HepG2 (cell line): ENCODE measurements around the gene HSPA6. TPM values are rescaled to one million over a fixed set of nuclear protein-coding genes. Genes with fewer than 3 reads are reported as not detected.

Experiments used
- ARHGAP35 ChIP-seq: sonication (generic); formaldehyde crosslinking; IDR thresholded peaks from 2 replicates; pipeline ENCODE4 v1.9.0; 2022; ENCODE audit warnings: mild to moderate bottlenecking, inconsistent platforms, moderate library complexity, missing genetic modification reagents, borderline replicate concordance
- ATF5 ChIP-seq: sonication (generic); formaldehyde crosslinking; IDR thresholded peaks from 2 replicates; pipeline ENCODE4 v1.4.0; 2020; ENCODE audit warnings: mild to moderate bottlenecking, low read depth, missing genetic modification reagents
- GABPA ChIP-seq, 2 experiments: IDR thresholded peaks; 2 replicates each; pipeline ENCODE4 v1.6.1; 2011 to 2016; ENCODE audit warnings: low read depth in 2 of 2, low read length in 1 of 2, missing biosample characterization in 1 of 2, missing genetic modification characterization in 1 of 2
- HIVEP1 ChIP-seq: sonication (generic); formaldehyde crosslinking; IDR thresholded peaks from 2 replicates; pipeline ENCODE4 v1.4.0; 2020; ENCODE audit warnings: mild to moderate bottlenecking, missing genetic modification reagents
- HMG20A ChIP-seq: IDR thresholded peaks from 2 replicates; pipeline ENCODE4 v1.6.1; 2016; ENCODE audit warnings: borderline replicate concordance
- NR2F6 ChIP-seq, 2 experiments: IDR thresholded peaks; 2 replicates each; pipeline ENCODE4 v1.6.1; 2016; ENCODE audit warnings: antibody characterized with exemption in 1 of 2, mild to moderate bottlenecking in 1 of 2
- POLR2AphosphoS5 ChIP-seq: IDR thresholded peaks from 2 replicates; pipeline ENCODE4 v1.6.1; 2012; ENCODE audit warnings: low read depth, low read length
- RERE ChIP-seq: IDR thresholded peaks from 2 replicates; pipeline ENCODE4 v1.6.1; 2016; ENCODE audit warnings: low read depth, missing genetic modification reagents, missing compliant biosample characterization
- SALL1 ChIP-seq: sonication (generic); formaldehyde crosslinking; IDR thresholded peaks from 2 replicates; pipeline ENCODE4 v1.8.0; 2022; ENCODE audit warnings: mild to moderate bottlenecking, missing genetic modification reagents
- SIX4 ChIP-seq: sonication (generic); formaldehyde crosslinking; IDR thresholded peaks from 2 replicates; pipeline ENCODE4 v1.4.0; 2020; ENCODE audit warnings: missing genetic modification reagents
- SOX5 ChIP-seq: IDR thresholded peaks from 2 replicates; pipeline ENCODE4 v1.6.1; 2016; ENCODE audit warnings: borderline replicate concordance
- ZFP90 ChIP-seq: sonication (generic); formaldehyde crosslinking; IDR thresholded peaks from 2 replicates; pipeline ENCODE4 v1.8.0; 2022; ENCODE audit warnings: missing genetic modification reagents, mild to moderate bottlenecking, inconsistent platforms, borderline replicate concordance
- ZGPAT ChIP-seq: IDR thresholded peaks from 2 replicates; pipeline ENCODE4 v1.6.1; 2016; ENCODE audit warnings: mild to moderate bottlenecking
- ZNF136 ChIP-seq: sonication (generic); formaldehyde crosslinking; IDR thresholded peaks from 2 replicates; pipeline ENCODE4 v1.8.1; 2022; ENCODE audit warnings: low read depth, mild to moderate bottlenecking, moderate library complexity, missing genetic modification reagents
- ZNF362 ChIP-seq: sonication (generic); formaldehyde crosslinking; IDR thresholded peaks from 2 replicates; pipeline ENCODE4 v1.4.0; 2020; ENCODE audit warnings: missing genetic modification reagents, mild to moderate bottlenecking, borderline replicate concordance
- ZNF496 ChIP-seq: sonication (generic); formaldehyde crosslinking; IDR thresholded peaks from 2 replicates; pipeline ENCODE4 v1.8.1; 2023; ENCODE audit warnings: mild to moderate bottlenecking, moderate library complexity, missing genetic modification reagents; ENCODE audit not compliant: insufficient replicate concordance
- ZNF749 ChIP-seq: sonication (generic); formaldehyde crosslinking; IDR thresholded peaks from 2 replicates; pipeline ENCODE4 v1.8.0; 2022; ENCODE audit warnings: mild to moderate bottlenecking, missing genetic modification reagents, moderate library complexity, borderline replicate concordance
- ZNF766 ChIP-seq: sonication (generic); formaldehyde crosslinking; IDR thresholded peaks from 2 replicates; pipeline ENCODE4 v1.5.0; 2020; ENCODE audit warnings: missing genetic modification reagents, borderline replicate concordance
- ZNF883 ChIP-seq: sonication (generic); formaldehyde crosslinking; IDR thresholded peaks from 2 replicates; pipeline ENCODE4 v1.5.1; 2020; ENCODE audit warnings: mild to moderate bottlenecking, missing genetic modification reagents; ENCODE audit errors: not compliant biosample characterization
- polyA plus RNA-seq, 8 experiments: library from polyadenylated mRNA; depleted of rRNA in 3 of 8; stranded (reverse) in 7 of 8; unstranded in 1 of 8; fragments of >200 nt; fragmentation: Illumina TruSeq in 4 of 8; extraction: Trizol in 4 of 8; gene quantifications; 2 replicates each; pipeline versions ENCODE4 v1.2.1 to v1.2.3, GENCODE V29; 2011 to 2016; ENCODE audit warnings: low read depth in 4 of 8, missing spikeins in 1 of 8, mixed read lengths in 1 of 8; ENCODE audit not compliant: insufficient read depth in 1 of 8
- total RNA-seq, 5 experiments: library from RNA; depleted of rRNA; stranded (reverse); fragments of >200 nt; fragmentation: Illumina TruSeq; extraction: Trizol; gene quantifications; 2 replicates each; pipeline ENCODE4 v1.2.3, GENCODE V29; 2016; ENCODE audit warnings: low read depth in 1 of 5

HSPA6 gene
- total and polyA plus RNA-seq, 2 of the 13 experiments (the other 11 are each of a cell fraction or from before 2014, with no cell fraction given), result 0.07 TPM; not detected in 1

- TF ChIP-seq ATF5 (CRISPR knock-in tag) (no peak), SALL1 (CRISPR knock-in tag) (peak; percentile 52; the same call in 1 of the 2 replicates), NR2F6 (IDR thresholded peaks at IDR 0.05) (no peak), NR2F6 (CRISPR knock-in tag; IDR thresholded peaks at IDR 0.05) (peak; percentile 55; the same call in 1 of the 2 replicates), ZNF883 (CRISPR knock-in tag) (no peak), ZFP90 (CRISPR knock-in tag) (no peak), GABPA (IDR thresholded peaks at IDR 0.05; ENCODE audit: low read depth, low read length) (no peak), GABPA (CRISPR knock-in tag; IDR thresholded peaks at IDR 0.05; ENCODE audit: low read depth) (peak; percentile 64), ZNF749 (CRISPR knock-in tag) (no peak), ZNF496 (CRISPR knock-in tag) (no peak), ZNF136 (CRISPR knock-in tag) (no peak), HIVEP1 (CRISPR knock-in tag) (0 out of 2 replicates have a peak, but pooled peaks have one; percentile 17), ARHGAP35 (CRISPR knock-in tag) (no peak), RERE (CRISPR knock-in tag) (no peak), ZNF362 (CRISPR knock-in tag) (no peak), SIX4 (CRISPR knock-in tag) (no peak), ZGPAT (CRISPR knock-in tag) (0 out of 2 replicates have a peak, but pooled peaks have one; percentile 20), POLR2AphosphoS5 (no peak), SOX5 (CRISPR knock-in tag) (peak; percentile 65), HMG20A (CRISPR knock-in tag) (no peak), ZNF766 (CRISPR knock-in tag) (no peak)
Observed at GRCh38 chr1:161506336-161507223, 17.8 kb upstream of the HSPA6 start (continued).
